ENCODE data around the gene DENND1A. TPM values are rescaled to one million over a fixed set of nuclear protein-coding genes. Genes with fewer than 3 reads are reported as not detected.

The DENND1A gene
- total RNA-seq, 2 donors from 2014 or later = 17.8 to 36.6 TPM

DNA sequence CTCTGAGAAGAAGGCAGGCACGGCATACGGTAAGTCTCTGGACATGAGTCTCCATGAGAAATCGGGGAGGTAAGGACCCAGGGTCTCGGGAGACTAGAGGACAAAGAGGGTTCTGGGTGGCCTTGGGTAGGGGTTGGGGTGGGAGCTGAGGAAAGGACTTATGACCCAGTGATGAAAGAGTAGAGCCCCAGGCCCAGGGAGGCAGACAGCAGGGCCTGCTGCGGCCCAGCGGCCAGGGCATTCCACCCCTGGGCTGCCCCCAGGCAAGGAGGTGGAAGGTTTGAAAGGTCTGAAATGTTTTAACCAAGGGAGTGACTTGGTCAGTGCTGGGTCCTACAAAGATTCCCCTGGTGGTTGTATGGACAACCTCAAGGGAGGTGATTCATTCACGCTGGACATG, 484.8 kb downstream of the DENND1A start:
- no peaks in the 10 kb centered on the region for H3K4me1 ChIP-seq (ENCODE audit: control insufficient read depth in 1 of 2, low read depth in 2 of 2)
- no peak for DNase-seq (ENCODE audit: low spot score)
- no peak for ATAC-seq (ENCODE audit: insufficient number of reproducible peaks, low FRiP score, low read depth)
- no peak overlapping the region for H3K4me3 ChIP-seq
- no peaks in the 10 kb centered on the region for H3K9me3 ChIP-seq
- no peaks in the 10 kb centered on the region for H3K27me3 ChIP-seq (replicated peaks; ENCODE audit: insufficient read depth)
- H3K27ac ChIP-seq = no peak overlapping the region
- TF ChIP-seq, protein P1, sequence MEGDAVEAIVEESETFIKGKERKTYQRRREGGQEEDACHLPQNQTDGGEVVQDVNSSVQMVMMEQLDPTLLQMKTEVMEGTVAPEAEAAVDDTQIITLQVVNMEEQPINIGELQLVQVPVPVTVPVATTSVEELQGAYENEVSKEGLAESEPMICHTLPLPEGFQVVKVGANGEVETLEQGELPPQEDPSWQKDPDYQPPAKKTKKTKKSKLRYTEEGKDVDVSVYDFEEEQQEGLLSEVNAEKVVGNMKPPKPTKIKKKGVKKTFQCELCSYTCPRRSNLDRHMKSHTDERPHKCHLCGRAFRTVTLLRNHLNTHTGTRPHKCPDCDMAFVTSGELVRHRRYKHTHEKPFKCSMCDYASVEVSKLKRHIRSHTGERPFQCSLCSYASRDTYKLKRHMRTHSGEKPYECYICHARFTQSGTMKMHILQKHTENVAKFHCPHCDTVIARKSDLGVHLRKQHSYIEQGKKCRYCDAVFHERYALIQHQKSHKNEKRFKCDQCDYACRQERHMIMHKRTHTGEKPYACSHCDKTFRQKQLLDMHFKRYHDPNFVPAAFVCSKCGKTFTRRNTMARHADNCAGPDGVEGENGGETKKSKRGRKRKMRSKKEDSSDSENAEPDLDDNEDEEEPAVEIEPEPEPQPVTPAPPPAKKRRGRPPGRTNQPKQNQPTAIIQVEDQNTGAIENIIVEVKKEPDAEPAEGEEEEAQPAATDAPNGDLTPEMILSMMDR (IDR thresholded peaks at IDR 0.05) = no peak
- peaks cover 3% of the 10 kb centered on the region for H3K36me3 ChIP-seq

DNA sequence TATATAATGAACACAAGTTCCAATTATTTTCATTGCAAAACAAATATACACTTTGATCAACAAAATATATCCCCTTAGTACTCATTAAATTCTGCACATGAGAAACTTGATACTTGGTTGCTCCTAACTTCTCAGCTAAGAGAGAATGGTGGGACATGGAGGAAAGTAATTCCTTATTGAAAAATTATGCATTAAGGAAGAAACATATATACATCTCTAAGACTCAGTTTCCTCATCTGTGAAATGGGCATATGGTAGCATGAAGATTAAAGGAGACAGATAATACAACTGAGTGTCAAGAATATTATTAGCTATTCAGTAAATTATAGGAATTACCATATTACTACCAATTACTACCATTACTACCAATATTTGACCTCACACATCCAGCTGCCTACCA, 488.2 kb downstream of the DENND1A start:
- Histone ChIP-seq H3K27ac (no peak overlapping the region), H3K9me3 (no peaks in the 10 kb centered on the region), H3K4me3 (no peak overlapping the region), H3K36me3 (peaks cover 6% of the 10 kb centered on the region), H3K4me1 (ENCODE audit: control insufficient read depth in 1 of 2, low read depth in 2 of 2) (no peaks in the 10 kb centered on the region), H3K27me3 (replicated peaks; ENCODE audit: insufficient read depth) (no peaks in the 10 kb centered on the region)
- DNase-seq (ENCODE audit: low spot score) (no peak), ATAC-seq (ENCODE audit: insufficient number of reproducible peaks, low FRiP score, low read depth) (no peak)
- TF ChIP-seq, protein P1 (IDR thresholded peaks at IDR 0.05) = no peak

DNA sequence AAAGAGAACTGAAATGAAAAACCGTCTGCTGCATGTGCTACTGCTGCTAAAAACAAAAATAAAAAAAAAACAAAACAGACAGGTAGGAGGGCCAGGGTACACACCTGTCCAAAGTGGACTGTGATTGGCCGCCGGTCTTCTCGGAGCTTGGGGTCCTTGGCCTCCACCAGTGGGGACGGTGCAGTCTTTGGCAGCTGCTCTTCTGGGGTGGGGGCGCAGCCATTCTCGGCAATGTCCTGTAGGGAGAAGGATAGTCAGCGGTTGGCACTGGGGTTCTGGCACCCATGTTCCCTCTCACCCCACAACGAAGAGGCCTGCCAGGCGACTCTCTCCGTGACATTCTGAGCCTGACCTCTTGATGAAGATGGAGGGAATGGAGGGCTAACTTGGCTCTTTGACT, 489.7 kb downstream of the DENND1A start:
- no peaks in the 10 kb centered on the region for H3K4me1 ChIP-seq (ENCODE audit: control insufficient read depth in 1 of 2, low read depth in 2 of 2)
- H3K36me3 ChIP-seq = peaks cover 7% of the 10 kb centered on the region
- TF ChIP-seq, protein P1 (IDR thresholded peaks at IDR 0.05) = no peak
- H3K27me3 ChIP-seq (replicated peaks; ENCODE audit: insufficient read depth) = no peaks in the 10 kb centered on the region
- ATAC-seq (ENCODE audit: insufficient number of reproducible peaks, low FRiP score, low read depth) (no peak), DNase-seq (ENCODE audit: low spot score) (no peak)
- H3K4me3 ChIP-seq = no peak overlapping the region
- no peak overlapping the region for H3K27ac ChIP-seq
- no peaks in the 10 kb centered on the region for H3K9me3 ChIP-seq

DNA sequence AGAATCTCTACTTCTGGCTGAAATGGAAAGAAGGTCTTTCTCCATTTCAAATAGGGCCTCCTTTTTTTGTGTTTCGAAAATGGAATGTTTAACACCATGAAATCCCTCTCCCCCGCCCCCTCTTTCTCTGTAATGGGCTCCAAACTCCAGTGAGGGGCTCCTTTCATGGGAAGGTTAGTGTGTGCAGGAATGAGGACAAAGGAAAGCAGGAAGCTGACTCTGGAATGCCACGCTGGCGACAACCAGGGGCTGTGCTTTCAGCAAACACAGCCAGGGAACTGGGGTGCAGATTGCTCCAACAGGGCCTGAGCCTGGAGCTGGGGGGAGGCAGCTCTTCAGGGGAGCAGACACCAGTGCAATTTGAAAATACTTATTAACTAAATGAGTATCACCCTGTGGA, 491.1 kb downstream of the DENND1A start:
- no peak overlapping the region for H3K4me3 ChIP-seq
- H3K9me3 ChIP-seq = no peaks in the 10 kb centered on the region
- ATAC-seq (ENCODE audit: insufficient number of reproducible peaks, low FRiP score, low read depth) = no peak
- peaks cover 7% of the 10 kb centered on the region for H3K36me3 ChIP-seq
- TF ChIP-seq, protein P1 (IDR thresholded peaks at IDR 0.05) = no peak
- no peak overlapping the region for H3K27ac ChIP-seq
- H3K27me3 ChIP-seq (replicated peaks; ENCODE audit: insufficient read depth) = no peaks in the 10 kb centered on the region
- H3K4me1 ChIP-seq (ENCODE audit: control insufficient read depth in 1 of 2, low read depth in 2 of 2) = no peaks in the 10 kb centered on the region
- no peak for DNase-seq (ENCODE audit: low spot score)

DNA sequence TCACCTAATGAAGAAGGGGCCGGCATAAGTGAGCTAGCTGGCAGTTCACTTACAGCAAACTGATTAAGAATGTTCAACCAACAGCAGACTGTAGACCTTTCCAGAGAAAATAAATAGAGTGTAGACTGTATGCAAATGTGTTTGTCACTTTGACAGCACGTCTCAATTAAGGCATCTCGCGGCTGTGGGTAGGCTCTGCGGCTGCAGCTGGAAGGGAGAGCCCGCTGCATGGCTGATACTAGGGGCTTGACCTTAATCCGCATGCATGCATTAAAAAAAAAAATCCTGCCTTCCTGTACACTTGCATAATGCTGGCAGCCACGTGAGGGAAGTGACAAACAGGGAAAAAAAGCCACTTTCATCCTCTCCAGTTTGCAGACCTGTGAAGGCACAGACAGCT, 491.6 kb downstream of the DENND1A start:
- DNase-seq (ENCODE audit: low spot score) (no peak), ATAC-seq (ENCODE audit: insufficient number of reproducible peaks, low FRiP score, low read depth) (no peak)
- Histone ChIP-seq H3K27ac (no peak overlapping the region), H3K27me3 (replicated peaks; ENCODE audit: insufficient read depth) (no peaks in the 10 kb centered on the region), H3K4me1 (ENCODE audit: control insufficient read depth in 1 of 2, low read depth in 2 of 2) (no peaks in the 10 kb centered on the region), H3K9me3 (no peaks in the 10 kb centered on the region), H3K36me3 (peaks cover 7% of the 10 kb centered on the region), H3K4me3 (no peak overlapping the region)
- TF ChIP-seq, protein P1 (IDR thresholded peaks at IDR 0.05) = no peak

All from thoracic aorta (tissue), 2 donors.